ENCODE data around the gene SORCS2. TPM values are rescaled to one million over a fixed set of nuclear protein-coding genes. Genes with fewer than 3 reads are reported as not detected.

SORCS2 gene
- total and polyA plus RNA-seq, 2 of the 8 experiments (the other 6 are each of a cell fraction or from before 2014, with no cell fraction given) = 0.36 to 1.8 TPM

DNA sequence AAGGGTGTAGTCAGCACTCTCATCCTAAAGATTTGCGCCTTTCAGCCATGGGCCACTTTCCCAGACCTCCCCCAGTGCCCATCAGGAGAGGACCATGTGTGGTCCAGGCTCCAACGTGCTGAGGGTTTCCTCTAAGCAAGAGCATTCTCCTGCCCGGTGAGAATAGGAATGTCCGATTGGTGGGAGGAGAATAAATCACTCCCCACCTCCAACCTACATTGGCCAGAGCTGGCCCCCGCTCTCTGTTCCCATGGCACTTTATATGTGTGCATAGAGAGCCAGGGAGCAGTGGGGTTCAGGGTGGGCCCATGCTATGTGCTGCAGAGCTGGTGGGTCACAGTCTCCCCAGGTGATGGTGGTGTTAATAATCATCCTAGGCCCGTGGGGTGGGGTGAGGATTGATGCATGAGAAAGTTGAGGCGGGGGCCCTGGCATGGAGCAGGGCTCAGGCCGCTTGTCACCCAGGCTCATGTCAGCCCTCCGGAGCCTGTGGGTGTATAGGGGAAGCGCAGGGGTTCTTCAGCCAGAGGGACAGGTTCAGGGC lies 6.8 kb upstream of the SORCS2 start (continued):
- no peak for TF ChIP-seq RBBP5 (IDR thresholded peaks at IDR 0.05; ENCODE audit: borderline replicate concordance, low read depth, low read length)
- no peak for TF ChIP-seq YY1 (IDR thresholded peaks at IDR 0.05; ENCODE audit: low read depth, low read length)
- TF ChIP-seq CTBP2 (IDR thresholded peaks at IDR 0.05; ENCODE audit: borderline replicate concordance, insufficient read depth, insufficient read length, low read length) = no peak
